NCI-H1105 (cell line): ENCODE data around the gene ARPC1A.

Source experiments
- DNase-seq: peaks from one replicate; lab custom pipeline; 2025; lab: John Stamatoyannopoulos, UW

Gene ARPC1A

DNA sequence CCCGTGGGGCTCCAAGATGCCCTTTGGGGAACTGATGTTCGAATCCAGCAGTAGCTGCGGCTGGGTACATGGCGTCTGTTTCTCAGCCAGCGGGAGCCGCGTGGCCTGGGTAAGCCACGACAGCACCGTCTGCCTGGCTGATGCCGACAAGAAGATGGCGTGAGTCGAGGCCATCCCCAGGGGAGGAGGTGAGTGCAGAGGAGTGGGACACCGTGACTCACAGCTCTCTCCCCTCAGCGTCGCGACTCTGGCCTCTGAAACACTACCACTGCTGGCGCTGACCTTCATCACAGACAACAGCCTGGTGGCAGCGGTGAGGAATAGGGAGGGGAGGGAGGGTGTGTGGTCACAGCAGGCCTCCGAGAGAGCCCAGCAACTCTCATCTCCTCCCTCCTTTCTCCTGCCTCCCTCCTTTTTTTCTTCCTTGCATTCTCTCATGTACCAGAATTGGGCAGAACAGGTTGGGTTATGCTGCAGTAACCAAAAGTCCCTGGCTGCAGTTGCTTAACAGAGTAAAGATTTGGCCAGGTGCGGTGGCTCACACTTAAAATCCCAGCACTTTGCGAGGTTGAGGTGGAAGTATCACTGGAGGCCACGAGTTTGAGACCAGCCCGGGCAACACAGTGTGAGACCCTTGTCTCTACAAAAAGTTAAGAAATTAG, 65.4 kb downstream of the ARPC1A start:
- no peak for DNase-seq

GRCh38 chr7:99392046-99392445, 66.3 kb downstream of the ARPC1A start:
- DNase-seq = no peak

DNA sequence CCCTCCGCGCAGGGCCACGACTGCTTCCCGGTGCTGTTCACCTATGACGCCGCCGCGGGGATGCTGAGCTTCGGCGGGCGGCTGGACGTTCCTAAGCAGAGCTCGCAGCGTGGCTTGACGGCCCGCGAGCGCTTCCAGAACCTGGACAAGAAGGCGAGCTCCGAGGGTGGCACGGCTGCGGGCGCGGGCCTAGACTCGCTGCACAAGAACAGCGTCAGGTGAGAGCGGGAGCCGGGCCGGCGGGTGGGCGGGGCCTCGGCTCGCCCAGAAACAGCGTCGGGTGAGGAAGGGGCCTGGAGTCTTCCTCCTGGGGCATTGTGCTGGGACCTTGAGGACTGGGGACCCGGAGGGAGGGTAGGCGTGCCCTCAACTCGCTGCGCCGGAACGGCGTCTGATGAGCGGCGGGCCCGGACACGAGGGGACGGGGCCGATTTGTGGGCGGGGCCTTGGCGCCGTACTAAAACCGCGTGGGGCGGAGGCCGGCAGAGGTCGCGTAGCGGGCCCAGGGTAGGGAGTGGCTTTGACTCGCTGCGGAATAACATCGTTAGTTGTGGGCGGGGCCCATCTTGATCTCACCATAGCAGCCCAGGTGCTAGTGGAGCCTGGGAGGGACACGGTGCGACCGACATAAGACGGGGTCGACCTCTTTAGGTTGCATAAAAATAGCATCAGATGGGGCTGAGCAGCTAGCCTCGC, 67.1 kb downstream of the ARPC1A start:
- DNase-seq = peak; percentile 87

- DNase-seq = peak; percentile 81
These were observed 67.9 kb downstream of the ARPC1A start for GRCh38 chr7:99393355-99394187.

- no peak for DNase-seq
These were observed 68.4 kb downstream of the ARPC1A start for GRCh38 chr7:99394188-99394502.

GRCh38 chr7:99395616-99396327, 70.1 kb downstream of the ARPC1A start:
- no peak for DNase-seq

- DNase-seq = no peak
These were observed 71.0 kb downstream of the ARPC1A start for GRCh38 chr7:99396418-99397296.

DNA sequence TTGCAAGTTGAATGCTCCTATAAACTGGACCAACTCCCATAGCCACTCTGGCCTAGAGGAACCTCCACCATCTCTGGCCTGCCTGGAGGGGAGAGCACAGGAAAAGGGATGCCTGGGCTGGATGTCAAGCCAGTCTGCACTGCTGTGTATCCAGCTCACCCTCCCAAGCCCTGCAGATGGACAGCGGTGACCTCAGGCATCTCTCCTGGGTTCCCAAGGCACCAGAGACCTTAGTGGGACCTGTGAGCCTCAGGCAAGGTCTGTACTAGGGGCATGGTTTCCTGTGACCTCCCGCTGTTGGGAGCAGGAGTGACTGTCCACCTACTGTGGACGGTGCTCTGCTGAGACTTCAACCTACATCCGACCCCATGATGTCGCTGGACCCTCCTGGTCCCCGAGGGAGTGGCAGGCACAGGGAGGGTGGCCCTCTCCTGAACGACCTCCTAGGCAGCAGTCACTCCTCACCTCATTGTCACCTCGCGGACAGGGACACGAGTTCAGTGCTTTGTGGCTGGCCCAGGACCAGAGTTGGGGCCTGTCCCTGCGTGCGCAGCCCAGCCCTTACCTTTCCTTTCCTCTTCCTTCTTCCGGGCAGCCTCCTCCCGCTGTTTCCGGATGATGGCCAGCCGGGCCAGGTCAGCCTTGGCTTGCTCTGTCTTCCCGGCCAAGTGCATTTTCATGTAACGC, 71.7 kb downstream of the ARPC1A start:
- no peak for DNase-seq

GRCh38 chr7:99398891-99399445, 73.3 kb downstream of the ARPC1A start:
- no peak for DNase-seq

- no peak for DNase-seq
These were observed 73.9 kb downstream of the ARPC1A start for GRCh38 chr7:99399597-99399996.

DNA sequence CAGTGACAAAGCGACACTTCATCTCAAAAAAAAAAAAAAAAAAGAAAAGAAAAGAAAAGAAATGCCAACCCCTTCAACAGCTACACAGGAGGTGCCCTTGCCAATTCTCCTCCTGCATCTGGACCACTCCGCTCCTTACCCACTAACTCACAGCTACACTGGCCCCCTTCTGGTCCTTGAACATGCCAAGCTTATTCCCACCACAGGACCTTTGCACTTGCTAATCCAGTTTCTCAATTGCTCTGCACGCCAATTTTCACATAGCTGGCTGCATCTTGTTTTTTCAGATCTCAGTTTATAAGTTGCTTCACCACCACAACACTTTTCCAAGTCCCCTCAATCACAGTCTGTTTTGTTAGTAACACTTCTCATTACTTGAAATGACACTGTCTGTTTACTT, 77.2 kb downstream of the ARPC1A start:
- no peak for DNase-seq

GRCh38 chr7:99403764-99404163, 78.1 kb downstream of the ARPC1A start:
- no peak for DNase-seq

GRCh38 chr7:99404235-99404976, 78.7 kb downstream of the ARPC1A start:
- DNase-seq = no peak

- DNase-seq = no peak
These were observed 79.3 kb downstream of the ARPC1A start for GRCh38 chr7:99404977-99405320.

DNA sequence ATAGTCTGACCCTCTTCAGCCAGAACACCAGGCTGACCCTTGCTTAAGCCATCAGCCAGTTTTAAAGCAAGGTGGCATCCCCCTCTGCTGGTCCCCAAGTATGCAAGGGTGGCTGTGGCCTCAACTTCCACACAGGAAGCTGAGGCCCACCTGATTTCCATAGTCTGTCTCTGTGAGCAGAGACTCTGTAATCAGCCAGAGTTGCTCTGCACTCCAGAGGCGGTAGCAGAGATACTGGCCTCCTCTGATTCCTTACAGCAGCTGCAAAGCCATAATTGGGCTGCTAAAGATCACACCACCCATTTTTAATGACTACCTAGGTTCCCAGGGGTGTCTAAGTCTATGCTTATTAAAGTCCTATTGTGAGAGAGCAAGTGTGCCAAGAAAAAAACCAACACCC, 80.9 kb downstream of the ARPC1A start:
- no peak for DNase-seq

DNA sequence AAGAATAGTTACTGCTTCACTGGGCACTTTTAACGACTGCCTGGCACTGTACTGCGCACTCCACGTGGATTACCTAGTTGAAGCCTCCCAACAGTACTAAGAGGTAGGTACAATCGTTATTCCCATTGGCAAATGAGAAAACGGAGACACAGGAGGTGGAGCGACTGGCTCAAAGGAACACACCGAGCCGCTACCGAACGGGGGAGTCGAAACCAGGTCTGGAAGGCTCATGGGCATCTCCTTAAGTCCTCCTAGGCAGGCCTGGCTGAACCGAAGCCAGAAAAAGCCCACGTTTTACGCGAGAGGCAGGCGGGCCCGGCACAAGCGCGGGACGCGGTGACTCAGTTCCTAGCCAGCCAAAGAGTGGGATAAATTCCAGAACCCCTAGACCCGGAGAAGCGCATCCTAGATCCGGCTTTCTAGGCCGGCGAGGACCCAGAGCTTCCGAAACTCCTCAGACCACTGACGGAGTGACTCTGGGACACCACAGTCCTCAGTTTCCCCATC, 82.2 kb downstream of the ARPC1A start:
- no peak for DNase-seq

- DNase-seq = peak; percentile 87
These were observed 82.9 kb downstream of the ARPC1A start, which contains the start of the genes BUD31 and PDAP1 for GRCh38 chr7:99408379-99409191. BUD31 (plus strand) TSS chr7:99408969; CDS start chr7:99411093, 2,124 bp downstream. PDAP1 (minus strand) TSS chr7:99408597; CDS start chr7:99408548, 49 bp downstream.

DNA sequence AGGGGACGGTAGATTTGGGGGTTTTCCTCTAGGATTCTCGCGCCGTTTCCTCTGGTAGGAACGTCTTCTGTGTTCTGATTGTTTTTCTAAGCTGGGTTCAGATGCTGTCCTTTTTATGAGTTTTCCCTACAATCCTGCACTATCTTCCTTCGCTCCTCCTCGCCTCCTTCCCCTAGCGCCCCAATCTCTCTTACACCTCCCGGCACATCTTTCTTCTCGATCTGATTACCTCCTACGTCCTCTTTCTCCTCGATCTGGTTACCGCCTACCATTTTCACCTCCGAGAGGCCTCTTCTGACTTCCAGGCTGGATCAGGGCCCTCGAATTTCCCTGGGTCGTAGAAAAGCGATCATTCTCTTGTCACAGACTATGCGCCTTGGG, 83.5 kb downstream of the ARPC1A start:
- no peak for DNase-seq

- no peak for DNase-seq
These were observed 84.1 kb downstream of the ARPC1A start for GRCh38 chr7:99409806-99410205.
